SK-N-MC (cell line): ENCODE data around the gene FILIP1.

Experiments used
- DNase-seq: peaks from one replicate; pipeline ENCODE4 v3.0.0-alpha.2; 2011; ENCODE audit warnings: low read depth, low spot score
- H3K27ac ChIP-seq: fragments of 200-600 bp; sonication (generic); 2 replicates; pipeline ENCODE4 v1.5.1; 2016; ENCODE audit warnings: mixed run types
- H3K36me3 ChIP-seq: fragments of 200-600 bp; sonication (generic); 2 replicates; pipeline ENCODE4 v1.6.1; 2017; ENCODE audit warnings: antibody characterized with exemption, low read length, mixed read lengths; ENCODE audit not compliant: insufficient read depth
- H3K4me3 ChIP-seq: fragments of 200-600 bp; sonication (generic); 2 replicates; pipeline ENCODE4 v1.5.1; 2016
- H3K9ac ChIP-seq: fragments of 200-600 bp; sonication (generic); 2 replicates; pipeline ENCODE4 v1.8.0; 2017; ENCODE audit warnings: mixed run types, mixed read lengths; ENCODE audit not compliant: insufficient read length
- H3K9me3 ChIP-seq: fragments of 200-600 bp; sonication (generic); 2 replicates; pipeline ENCODE4 v1.6.1; 2017; ENCODE audit warnings: low read depth, mild to moderate bottlenecking, antibody characterized with exemption, low read length, moderate library complexity, mixed read lengths
- EZH2 ChIP-seq: fragments of 200-600 bp; sonication (generic); IDR thresholded peaks from one replicate; pipeline ENCODE4 v1.6.1; 2017; ENCODE audit warnings: antibody characterized with exemption
- FOXP2 ChIP-seq: optimal IDR thresholded peaks from 2 replicates; pipeline ENCODE3; 2011; ENCODE audit warnings: mild to moderate bottlenecking, moderate library complexity; ENCODE audit not compliant: insufficient read depth; ENCODE audit errors: extremely low read length, control extremely low read depth
- POLR2AphosphoS5 ChIP-seq: IDR thresholded peaks from 2 replicates; pipeline ENCODE4 v1.6.1; 2012; ENCODE audit warnings: mild to moderate bottlenecking, low read depth, low read length, borderline replicate concordance

The FILIP1 gene

GRCh38 chr6:75424618-75425548 lies 68.7 kb downstream of the FILIP1 start:
- Histone ChIP-seq H3K36me3 (no peaks in the 10 kb centered on the region), H3K9me3 (no peaks in the 10 kb centered on the region), H3K4me3 (peak overlapping the region; percentile 1; the same call in 1 of the 2 replicates), H3K9ac (no peak overlapping the region), H3K27ac (peak overlapping the region; percentile 62)
- TF ChIP-seq POLR2AphosphoS5 = no peak
- no peak for TF ChIP-seq EZH2
- TF ChIP-seq FOXP2 = no peak
- DNase-seq = no peak

GRCh38 chr6:75423386-75423785 lies 70.2 kb downstream of the FILIP1 start:
- no peaks in the 10 kb centered on the region for H3K9me3 ChIP-seq
- H3K9ac ChIP-seq = no peak overlapping the region
- H3K4me3 ChIP-seq = no peak overlapping the region
- no peak overlapping the region for H3K27ac ChIP-seq
- no peaks in the 10 kb centered on the region for H3K36me3 ChIP-seq
- no peak for DNase-seq
- TF ChIP-seq FOXP2 (no peak), EZH2 (no peak), POLR2AphosphoS5 (no peak)

- Histone ChIP-seq H3K9ac (no peak overlapping the region), H3K4me3 (no peak overlapping the region), H3K9me3 (no peaks in the 10 kb centered on the region), H3K27ac (no peak overlapping the region), H3K36me3 (no peaks in the 10 kb centered on the region)
- no peak for DNase-seq
- TF ChIP-seq EZH2 (no peak), POLR2AphosphoS5 (no peak), FOXP2 (no peak)
Observed at GRCh38 chr6:75422024-75422639, 71.5 kb downstream of the FILIP1 start.

GRCh38 chr6:75421316-75422023 lies 72.1 kb downstream of the FILIP1 start:
- DNase-seq = no peak
- no peaks in the 10 kb centered on the region for H3K36me3 ChIP-seq
- no peak overlapping the region for H3K4me3 ChIP-seq
- no peak overlapping the region for H3K27ac ChIP-seq
- H3K9me3 ChIP-seq = no peaks in the 10 kb centered on the region
- TF ChIP-seq FOXP2 = no peak
- no peak for TF ChIP-seq POLR2AphosphoS5
- H3K9ac ChIP-seq = no peak overlapping the region

GRCh38 chr6:75419980-75420379 lies 73.6 kb downstream of the FILIP1 start:
- no peak overlapping the region for H3K4me3 ChIP-seq
- DNase-seq = no peak
- H3K36me3 ChIP-seq = no peaks in the 10 kb centered on the region
- no peak overlapping the region for H3K9ac ChIP-seq
- no peaks in the 10 kb centered on the region for H3K9me3 ChIP-seq
- no peak for TF ChIP-seq FOXP2
- no peak for TF ChIP-seq POLR2AphosphoS5
- TF ChIP-seq EZH2 = no peak
- H3K27ac ChIP-seq = peak overlapping the region; percentile 61; the same call in 1 of the 2 replicates

- Histone ChIP-seq H3K4me3 (peak overlapping the region; percentile 37; the same call in 1 of the 2 replicates), H3K9me3 (no peaks in the 10 kb centered on the region), H3K36me3 (no peaks in the 10 kb centered on the region), H3K27ac (peak overlapping the region; percentile 61; the same call in 1 of the 2 replicates), H3K9ac (no peak overlapping the region)
- TF ChIP-seq FOXP2 (no peak), EZH2 (no peak), POLR2AphosphoS5 (no peak)
- DNase-seq = no peak
Observed at GRCh38 chr6:75419416-75419815, 74.2 kb downstream of the FILIP1 start.

- TF ChIP-seq FOXP2 = no peak
- TF ChIP-seq EZH2 = no peak
- no peak; the same call in 1 of the 2 replicates for TF ChIP-seq POLR2AphosphoS5
Observed at GRCh38 chr6:75418233-75418632, 75.4 kb downstream of the FILIP1 start.

GRCh38 chr6:75416443-75416842 lies 77.2 kb downstream of the FILIP1 start:
- Histone ChIP-seq H3K9me3 (no peaks in the 10 kb centered on the region), H3K9ac (no peak overlapping the region), H3K4me3 (no peak overlapping the region), H3K36me3 (no peaks in the 10 kb centered on the region), H3K27ac (no peak overlapping the region)
- no peak for DNase-seq
- TF ChIP-seq FOXP2 (no peak), POLR2AphosphoS5 (no peak)

More at GRCh38 chr6:75418233-75418632, 75.4 kb downstream of the FILIP1 start:
- Histone ChIP-seq H3K4me3 (no peak overlapping the region), H3K36me3 (no peaks in the 10 kb centered on the region), H3K9me3 (no peaks in the 10 kb centered on the region), H3K9ac (no peak overlapping the region), H3K27ac (peak overlapping the region; percentile 61; the same call in 1 of the 2 replicates)
- DNase-seq = no peak

- Histone ChIP-seq H3K36me3 (no peaks in the 10 kb centered on the region), H3K9ac (no peak overlapping the region), H3K9me3 (no peaks in the 10 kb centered on the region), H3K4me3 (no peak overlapping the region), H3K27ac (no peak overlapping the region)
- DNase-seq = no peak
- TF ChIP-seq EZH2 (no peak), FOXP2 (no peak), POLR2AphosphoS5 (no peak)
Observed at GRCh38 chr6:75415804-75416203, 77.8 kb downstream of the FILIP1 start.
